ENCODE results near the gene MX1.

DNA sequence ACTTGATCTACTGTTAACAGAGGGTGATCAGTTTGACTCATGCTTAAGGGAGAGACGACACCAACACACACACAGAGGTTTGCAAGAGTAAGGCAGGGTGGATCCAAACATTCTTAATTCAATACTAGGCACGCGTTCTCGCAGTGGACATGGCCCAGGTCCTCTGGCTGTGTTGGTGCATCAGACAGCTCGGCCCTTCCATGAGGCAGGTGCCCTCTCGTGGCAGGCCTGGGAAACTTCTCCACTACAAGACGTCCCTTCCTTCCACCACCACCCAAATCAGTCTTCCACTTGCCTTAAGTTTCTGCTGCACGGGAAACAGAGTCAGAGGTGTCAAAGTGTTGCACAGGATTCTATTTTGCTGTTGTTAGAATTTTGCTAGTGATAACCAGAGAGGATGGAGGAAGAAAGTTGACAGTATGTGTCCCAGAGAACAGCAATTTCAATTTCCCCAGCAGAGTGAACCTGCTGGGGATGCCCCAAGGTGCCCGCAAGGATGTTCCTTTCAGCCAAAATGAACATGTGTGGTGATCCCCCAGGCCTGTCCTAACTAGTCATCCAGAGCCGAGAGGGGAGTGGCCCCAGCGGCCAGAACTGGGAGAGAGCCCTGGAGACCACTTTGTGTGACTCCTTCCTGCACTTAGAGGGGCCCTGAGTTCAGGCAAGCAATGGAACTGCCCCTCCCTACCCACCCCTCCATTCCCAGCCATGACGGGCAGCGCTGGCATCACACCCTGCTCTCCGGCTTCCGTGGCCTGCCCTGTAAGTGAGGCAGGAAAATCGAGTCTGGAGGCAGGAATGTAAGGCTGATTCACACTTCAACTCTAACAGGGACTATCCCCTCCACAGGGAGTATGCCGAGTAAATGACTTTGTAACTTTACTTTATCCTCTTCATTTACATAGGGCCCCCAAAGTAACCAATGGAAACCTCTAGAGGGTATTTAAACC is 34.8 kb downstream of the MX1 start:
- TF ChIP-seq EZH2 (IDR thresholded peaks at IDR 0.05; ENCODE audit: borderline replicate concordance, insufficient read depth, low read length, poor library complexity, severe bottlenecking): no peak
- TF ChIP-seq, protein P1, sequence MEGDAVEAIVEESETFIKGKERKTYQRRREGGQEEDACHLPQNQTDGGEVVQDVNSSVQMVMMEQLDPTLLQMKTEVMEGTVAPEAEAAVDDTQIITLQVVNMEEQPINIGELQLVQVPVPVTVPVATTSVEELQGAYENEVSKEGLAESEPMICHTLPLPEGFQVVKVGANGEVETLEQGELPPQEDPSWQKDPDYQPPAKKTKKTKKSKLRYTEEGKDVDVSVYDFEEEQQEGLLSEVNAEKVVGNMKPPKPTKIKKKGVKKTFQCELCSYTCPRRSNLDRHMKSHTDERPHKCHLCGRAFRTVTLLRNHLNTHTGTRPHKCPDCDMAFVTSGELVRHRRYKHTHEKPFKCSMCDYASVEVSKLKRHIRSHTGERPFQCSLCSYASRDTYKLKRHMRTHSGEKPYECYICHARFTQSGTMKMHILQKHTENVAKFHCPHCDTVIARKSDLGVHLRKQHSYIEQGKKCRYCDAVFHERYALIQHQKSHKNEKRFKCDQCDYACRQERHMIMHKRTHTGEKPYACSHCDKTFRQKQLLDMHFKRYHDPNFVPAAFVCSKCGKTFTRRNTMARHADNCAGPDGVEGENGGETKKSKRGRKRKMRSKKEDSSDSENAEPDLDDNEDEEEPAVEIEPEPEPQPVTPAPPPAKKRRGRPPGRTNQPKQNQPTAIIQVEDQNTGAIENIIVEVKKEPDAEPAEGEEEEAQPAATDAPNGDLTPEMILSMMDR (IDR thresholded peaks at IDR 0.05; ENCODE audit: poor library complexity, severe bottlenecking): peak; percentile 52
- no peak for TF ChIP-seq POLR2AphosphoS5 (IDR thresholded peaks at IDR 0.05)
- TF ChIP-seq, protein P2, sequence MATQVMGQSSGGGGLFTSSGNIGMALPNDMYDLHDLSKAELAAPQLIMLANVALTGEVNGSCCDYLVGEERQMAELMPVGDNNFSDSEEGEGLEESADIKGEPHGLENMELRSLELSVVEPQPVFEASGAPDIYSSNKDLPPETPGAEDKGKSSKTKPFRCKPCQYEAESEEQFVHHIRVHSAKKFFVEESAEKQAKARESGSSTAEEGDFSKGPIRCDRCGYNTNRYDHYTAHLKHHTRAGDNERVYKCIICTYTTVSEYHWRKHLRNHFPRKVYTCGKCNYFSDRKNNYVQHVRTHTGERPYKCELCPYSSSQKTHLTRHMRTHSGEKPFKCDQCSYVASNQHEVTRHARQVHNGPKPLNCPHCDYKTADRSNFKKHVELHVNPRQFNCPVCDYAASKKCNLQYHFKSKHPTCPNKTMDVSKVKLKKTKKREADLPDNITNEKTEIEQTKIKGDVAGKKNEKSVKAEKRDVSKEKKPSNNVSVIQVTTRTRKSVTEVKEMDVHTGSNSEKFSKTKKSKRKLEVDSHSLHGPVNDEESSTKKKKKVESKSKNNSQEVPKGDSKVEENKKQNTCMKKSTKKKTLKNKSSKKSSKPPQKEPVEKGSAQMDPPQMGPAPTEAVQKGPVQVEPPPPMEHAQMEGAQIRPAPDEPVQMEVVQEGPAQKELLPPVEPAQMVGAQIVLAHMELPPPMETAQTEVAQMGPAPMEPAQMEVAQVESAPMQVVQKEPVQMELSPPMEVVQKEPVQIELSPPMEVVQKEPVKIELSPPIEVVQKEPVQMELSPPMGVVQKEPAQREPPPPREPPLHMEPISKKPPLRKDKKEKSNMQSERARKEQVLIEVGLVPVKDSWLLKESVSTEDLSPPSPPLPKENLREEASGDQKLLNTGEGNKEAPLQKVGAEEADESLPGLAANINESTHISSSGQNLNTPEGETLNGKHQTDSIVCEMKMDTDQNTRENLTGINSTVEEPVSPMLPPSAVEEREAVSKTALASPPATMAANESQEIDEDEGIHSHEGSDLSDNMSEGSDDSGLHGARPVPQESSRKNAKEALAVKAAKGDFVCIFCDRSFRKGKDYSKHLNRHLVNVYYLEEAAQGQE (IDR thresholded peaks at IDR 0.05; ENCODE audit: borderline replicate concordance): no peak
- TF ChIP-seq RAD21 (conservative IDR thresholded peaks at IDR 0.05): peak; percentile 40
- no peak for TF ChIP-seq EP300 (conservative IDR thresholded peaks at IDR 0.05; ENCODE audit: poor library complexity, severe bottlenecking)
- no peak for TF ChIP-seq TAF1 (IDR thresholded peaks at IDR 0.05; ENCODE audit: low read depth)
- TF ChIP-seq MXI1 (conservative IDR thresholded peaks at IDR 0.05; ENCODE audit: poor library complexity, severe bottlenecking): no peak
